Activated naive CD8-positive, alpha-beta T cell treated with anti-CD3 and anti-CD28 coated beads, Interleukin-2, amount 10 ng/mL, durations not matched to agents 7 days and 5 days (primary cell): ENCODE results near the gene SCAPER. TPM values are rescaled to one million over a fixed set of nuclear protein-coding genes. Genes with fewer than 3 reads are reported as not detected.
"Not testable (repeated sequence)": the region's sequence is repeated elsewhere in the genome, so short reads cannot be mapped to it uniquely, and the experiment has no call there.

Source experiments
- ATAC-seq: fragments of 150-1000 bp; cut with Tn5 transposase; one replicate; pipeline ENCODE4 v1.10.0; 2021; ENCODE audit warnings: low read depth, moderate library complexity
- POLR2A ChIA-PET: fragments of 350-600 bp; sonication (Branson Sonifier 250); formaldehyde crosslinking; loops from one replicate; lab custom pipeline; 2021; ENCODE audit warnings: antibody characterized with exemption; lab: Charles Lee
- DNase-seq: peaks from one replicate; pipeline ENCODE4 v3.0.0; 2021
- H3K27ac Mint-ChIP-seq: one replicate; pipeline ENCODE4 v1.8.0; 2022; ENCODE audit warnings: mild to moderate bottlenecking, mixed read lengths
- H3K27me3 Mint-ChIP-seq: one replicate; pipeline ENCODE4 v1.8.0; 2022; ENCODE audit warnings: mild to moderate bottlenecking, moderate library complexity, mixed read lengths
- H3K36me3 Mint-ChIP-seq: one replicate; pipeline ENCODE4 v1.8.0; 2021; ENCODE audit warnings: mild to moderate bottlenecking, mixed read lengths
- H3K4me1 Mint-ChIP-seq: one replicate; pipeline ENCODE4 v1.8.0; 2021; ENCODE audit warnings: mixed read lengths
- H3K4me3 Mint-ChIP-seq: one replicate; pipeline ENCODE4 v1.8.0; 2022; ENCODE audit warnings: mild to moderate bottlenecking, moderate library complexity, mixed read lengths
- H3K9me3 Mint-ChIP-seq: one replicate; pipeline ENCODE4 v1.8.0; 2021; ENCODE audit warnings: mixed read lengths
- total RNA-seq, 2 experiments: library from RNA; stranded (reverse); gene quantifications; one replicate each; pipeline ENCODE4 v1.2.3, GENCODE V29; 2021

The SCAPER gene
- total RNA-seq, 2 experiments from 2014 or later: 38.0 to 44.8 TPM

DNA sequence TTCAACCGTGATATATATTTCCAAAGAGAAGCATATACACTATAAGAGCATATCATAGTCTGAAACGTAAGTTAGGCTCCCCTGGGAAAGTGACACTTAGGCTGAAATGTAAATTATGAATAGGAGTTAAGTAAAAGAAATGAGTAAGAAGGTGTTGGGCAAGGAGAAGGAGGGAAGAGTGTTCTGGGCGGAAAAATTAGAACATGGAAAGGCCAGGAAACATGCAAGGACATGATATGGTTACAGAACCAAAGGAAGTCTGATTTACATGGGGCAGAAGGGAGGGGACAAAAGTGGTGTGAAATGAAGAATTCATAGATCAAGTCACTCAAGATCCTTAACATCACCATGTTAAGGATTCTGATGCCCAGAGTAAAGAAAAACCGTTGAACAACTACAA lies 75.2 kb downstream of the SCAPER start:
- no peak for ATAC-seq
- H3K9me3 Mint-ChIP-seq: peaks cover 6% of the 10 kb centered on the region
- no peak for DNase-seq
- no peak overlapping the region for H3K27ac Mint-ChIP-seq
- peaks cover 26% of the 10 kb centered on the region for H3K36me3 Mint-ChIP-seq
- peaks cover 1% of the 10 kb centered on the region for H3K4me1 Mint-ChIP-seq
- no peak overlapping the region for H3K4me3 Mint-ChIP-seq
- POLR2A ChIA-PET: no interaction called here
- H3K27me3 Mint-ChIP-seq: no peaks in the 10 kb centered on the region

DNA sequence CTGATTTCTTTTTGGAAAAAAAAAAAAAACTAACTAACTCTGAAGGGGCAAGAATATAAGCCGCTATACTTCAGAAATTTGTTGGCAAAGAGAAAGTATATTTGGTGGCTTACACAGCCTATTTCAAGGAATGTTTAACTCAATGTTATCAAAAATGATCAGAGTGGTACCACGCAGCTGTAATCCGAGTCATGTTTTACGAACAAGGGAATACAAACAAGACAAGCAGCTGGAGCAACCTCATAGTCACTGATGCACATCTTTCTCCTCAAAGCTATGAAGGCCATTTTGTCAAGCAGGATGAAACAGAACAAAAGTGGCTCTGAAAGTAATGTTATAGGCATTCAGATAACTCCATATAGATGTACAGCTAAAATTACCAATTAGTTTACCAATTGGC lies 81.2 kb downstream of the SCAPER start:
- H3K9me3 Mint-ChIP-seq: no peaks in the 10 kb centered on the region
- H3K27me3 Mint-ChIP-seq: no peaks in the 10 kb centered on the region
- DNase-seq (no peak), ATAC-seq (no peak)
- H3K4me3 Mint-ChIP-seq: no peak overlapping the region
- POLR2A ChIA-PET: no interaction called here
- peaks cover 7% of the 10 kb centered on the region for H3K4me1 Mint-ChIP-seq
- H3K27ac Mint-ChIP-seq: no peak overlapping the region
- peaks cover 17% of the 10 kb centered on the region for H3K36me3 Mint-ChIP-seq

DNA sequence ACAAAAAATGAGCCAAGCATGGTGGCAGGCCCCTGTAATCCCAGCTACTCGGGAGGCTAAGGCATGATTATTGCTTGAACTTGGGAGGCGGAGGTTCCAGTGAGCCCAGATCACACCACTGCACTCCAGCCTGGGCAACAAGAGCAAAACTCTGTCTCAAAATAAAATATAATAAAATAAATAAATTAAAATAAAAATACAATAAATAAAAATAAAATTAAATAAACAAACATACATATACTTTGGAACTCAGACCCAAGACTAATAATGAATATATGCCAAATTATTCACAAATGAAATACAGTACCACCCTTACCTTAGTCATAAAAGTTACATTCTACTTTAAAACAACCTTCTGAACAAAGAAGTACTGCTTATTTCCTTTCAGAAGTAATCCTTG lies 81.8 kb downstream of the SCAPER start:
- POLR2A ChIA-PET: no interaction called here
- ATAC-seq: no peak
- peaks cover 1% of the 10 kb centered on the region for H3K9me3 Mint-ChIP-seq
- DNase-seq: no peak
- H3K4me1 Mint-ChIP-seq: peaks cover 7% of the 10 kb centered on the region
- no peaks in the 10 kb centered on the region for H3K27me3 Mint-ChIP-seq
- no peak overlapping the region for H3K27ac Mint-ChIP-seq
- H3K4me3 Mint-ChIP-seq: no peak overlapping the region
- H3K36me3 Mint-ChIP-seq: peaks cover 18% of the 10 kb centered on the region

DNA sequence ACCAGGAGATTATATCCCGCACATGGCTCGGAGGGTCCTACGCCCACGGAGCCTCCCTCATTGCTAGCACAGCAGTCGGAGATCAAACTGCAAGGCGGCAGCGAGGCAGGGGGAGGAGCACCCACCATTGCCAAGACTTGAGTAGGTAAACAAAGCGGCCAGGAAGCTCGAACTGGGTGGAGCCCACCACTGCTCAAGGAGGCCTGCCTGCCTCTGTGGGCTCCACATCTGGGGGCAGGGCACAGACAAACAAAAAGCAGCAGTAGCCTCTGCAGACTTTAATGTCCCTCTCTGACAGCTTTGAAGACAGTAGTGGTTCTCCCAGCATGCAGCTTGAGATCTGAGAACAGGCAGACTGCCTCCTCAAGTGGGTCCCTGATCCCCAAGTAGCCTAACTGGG lies 86.2 kb downstream of the SCAPER start:
- POLR2A ChIA-PET, H3K9me3 Mint-ChIP-seq, H3K4me1 Mint-ChIP-seq, H3K27me3 Mint-ChIP-seq, H3K27ac Mint-ChIP-seq, H3K4me3 Mint-ChIP-seq, ATAC-seq, DNase-seq: not testable (repeated sequence)
- H3K36me3 Mint-ChIP-seq: peaks cover 23% of the 10 kb centered on the region

DNA sequence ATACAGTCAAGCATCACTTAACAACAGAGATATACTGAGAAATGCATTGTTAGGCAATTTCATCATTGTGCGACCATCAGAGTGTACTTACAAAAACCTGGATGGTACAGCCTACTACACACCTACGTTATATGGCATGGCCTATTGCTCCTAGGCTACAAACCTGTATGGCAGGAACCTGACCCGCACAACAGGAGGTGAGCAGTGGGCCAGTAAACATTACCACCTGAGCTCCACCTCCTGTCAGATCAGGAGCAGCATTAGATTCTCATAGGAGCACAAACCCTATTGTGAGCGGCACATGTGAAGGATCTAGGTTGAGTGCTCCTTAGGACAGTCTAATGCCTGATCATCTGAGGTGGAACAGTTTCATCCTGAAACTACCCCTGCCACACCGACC lies 89.7 kb downstream of the SCAPER start:
- peaks cover 5% of the 10 kb centered on the region for H3K4me1 Mint-ChIP-seq
- no peak overlapping the region for H3K4me3 Mint-ChIP-seq
- DNase-seq (no peak), ATAC-seq (no peak)
- H3K27ac Mint-ChIP-seq: no peak overlapping the region
- H3K36me3 Mint-ChIP-seq: peaks cover 36% of the 10 kb centered on the region
- POLR2A ChIA-PET: no interaction called here
- peaks cover 12% of the 10 kb centered on the region for H3K9me3 Mint-ChIP-seq
- H3K27me3 Mint-ChIP-seq: no peaks in the 10 kb centered on the region

DNA sequence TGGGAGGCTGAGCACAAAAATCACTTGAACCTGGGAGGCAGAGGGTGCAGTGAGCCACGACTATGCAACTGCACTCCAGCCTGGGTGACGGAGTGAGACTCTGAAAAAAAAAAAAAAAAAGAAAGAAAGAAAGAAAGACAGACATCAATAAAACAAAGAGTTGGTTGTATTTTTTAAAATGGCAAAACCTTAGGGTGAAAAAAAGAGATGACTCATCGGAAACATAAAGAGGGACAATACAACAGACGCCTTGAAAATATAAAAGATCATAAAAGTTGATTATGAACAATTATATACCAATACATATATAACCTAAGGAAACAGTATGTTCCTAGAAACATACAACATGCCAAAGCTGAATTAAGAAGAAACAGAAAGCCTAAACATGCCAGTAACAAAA lies 92.8 kb downstream of the SCAPER start:
- Mint-ChIP-seq H3K4me1 (no peaks in the 10 kb centered on the region), H3K27ac (no peak overlapping the region), H3K27me3 (no peaks in the 10 kb centered on the region), H3K4me3 (no peak overlapping the region), H3K36me3 (peaks cover 23% of the 10 kb centered on the region), H3K9me3 (peaks cover 11% of the 10 kb centered on the region)
- ATAC-seq (no peak), DNase-seq (no peak)
- POLR2A ChIA-PET: no interaction called here

DNA sequence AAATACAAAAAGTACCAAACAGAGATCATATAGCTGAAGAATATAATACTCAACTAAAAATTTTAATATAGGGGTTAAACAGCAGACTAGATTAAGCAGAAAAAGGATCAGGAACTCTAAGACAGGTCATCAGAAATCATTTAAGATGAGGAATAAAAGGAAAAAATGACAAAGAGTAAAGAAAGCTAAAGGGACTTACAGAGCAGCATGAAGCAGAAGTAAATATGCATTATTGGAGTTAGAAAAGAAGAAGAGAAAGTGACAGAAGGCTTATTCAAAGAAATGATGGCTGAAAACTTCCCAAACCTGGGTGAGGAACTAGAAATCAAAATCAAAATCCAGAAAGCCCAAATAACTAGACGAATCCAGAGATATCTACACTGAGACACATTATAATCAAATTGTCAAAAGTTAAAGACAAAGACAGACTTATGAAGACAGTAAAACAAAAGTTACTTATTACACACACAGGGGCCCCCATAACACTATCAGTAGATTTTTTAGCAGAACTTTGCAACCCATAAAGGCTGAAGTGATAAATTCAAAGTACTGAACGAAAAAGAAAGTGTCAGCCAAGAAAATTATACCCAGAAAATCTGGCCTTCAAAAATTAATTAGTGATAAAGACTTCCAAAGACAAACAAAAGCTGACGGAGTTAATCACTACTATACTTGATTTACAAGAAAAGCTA lies 95.6 kb downstream of the SCAPER start:
- H3K4me1 Mint-ChIP-seq: no peaks in the 10 kb centered on the region
- no peak overlapping the region for H3K4me3 Mint-ChIP-seq
- POLR2A ChIA-PET: no interaction called here
- peaks cover 8% of the 10 kb centered on the region for H3K9me3 Mint-ChIP-seq
- no peak for ATAC-seq
- peaks cover 13% of the 10 kb centered on the region for H3K36me3 Mint-ChIP-seq
- no peaks in the 10 kb centered on the region for H3K27me3 Mint-ChIP-seq
- H3K27ac Mint-ChIP-seq: no peak overlapping the region
- no peak for DNase-seq

DNA sequence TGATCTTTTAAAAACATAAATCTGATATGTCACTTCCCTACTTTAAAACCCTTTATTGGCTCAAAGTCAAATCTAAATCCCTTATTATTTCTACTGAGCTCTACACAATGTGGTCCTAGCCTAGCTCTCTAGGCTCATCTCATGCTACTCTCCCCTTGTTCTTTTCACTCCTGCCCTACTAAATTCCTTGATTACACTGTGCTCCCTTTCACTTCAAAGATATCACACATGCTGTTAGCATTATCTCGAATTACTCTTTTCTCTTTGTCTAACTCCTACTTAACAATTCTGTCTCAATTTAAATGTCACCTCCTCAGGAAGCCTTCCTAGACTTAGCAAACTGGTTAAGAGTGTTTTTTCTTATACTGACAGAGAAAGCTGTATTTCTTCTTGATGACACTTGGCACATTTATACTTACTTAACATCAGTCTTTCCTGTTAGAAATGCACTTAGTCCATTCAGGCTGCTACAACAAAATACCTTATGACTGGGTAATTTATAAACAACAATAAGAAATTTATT lies 102.0 kb downstream of the SCAPER start:
- ATAC-seq (no peak), DNase-seq (no peak)
- H3K4me1 Mint-ChIP-seq: no peaks in the 10 kb centered on the region
- no peaks in the 10 kb centered on the region for H3K9me3 Mint-ChIP-seq
- H3K27ac Mint-ChIP-seq: peak overlapping the region; percentile 11
- no peaks in the 10 kb centered on the region for H3K27me3 Mint-ChIP-seq
- peaks cover 23% of the 10 kb centered on the region for H3K36me3 Mint-ChIP-seq
- H3K4me3 Mint-ChIP-seq: no peak overlapping the region
- POLR2A ChIA-PET: no interaction called here

DNA sequence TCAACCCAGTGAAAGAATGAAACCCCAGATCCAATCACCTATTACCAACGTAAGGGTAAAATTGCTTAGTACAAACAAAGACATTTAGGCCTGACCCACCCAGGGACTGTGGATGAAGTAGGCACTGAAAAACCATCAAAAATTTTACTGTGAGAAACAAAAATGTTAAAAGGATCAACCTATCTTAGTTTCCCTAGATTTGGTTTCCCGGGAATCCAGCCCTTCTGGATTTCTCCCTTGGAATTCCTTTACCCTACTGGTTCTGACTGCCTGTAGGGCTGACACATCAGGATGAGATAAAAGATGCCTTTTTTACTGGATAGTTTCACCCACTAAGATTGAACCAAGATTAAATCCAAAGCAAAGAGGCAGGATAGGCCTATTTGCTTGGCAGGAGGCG lies 102.7 kb downstream of the SCAPER start:
- Mint-ChIP-seq H3K27me3 (no peaks in the 10 kb centered on the region), H3K4me1 (no peaks in the 10 kb centered on the region), H3K9me3 (no peaks in the 10 kb centered on the region), H3K27ac (no peak overlapping the region), H3K4me3 (no peak overlapping the region), H3K36me3 (peaks cover 26% of the 10 kb centered on the region)
- ATAC-seq (no peak), DNase-seq (no peak)
- POLR2A ChIA-PET: no interaction called here

DNA sequence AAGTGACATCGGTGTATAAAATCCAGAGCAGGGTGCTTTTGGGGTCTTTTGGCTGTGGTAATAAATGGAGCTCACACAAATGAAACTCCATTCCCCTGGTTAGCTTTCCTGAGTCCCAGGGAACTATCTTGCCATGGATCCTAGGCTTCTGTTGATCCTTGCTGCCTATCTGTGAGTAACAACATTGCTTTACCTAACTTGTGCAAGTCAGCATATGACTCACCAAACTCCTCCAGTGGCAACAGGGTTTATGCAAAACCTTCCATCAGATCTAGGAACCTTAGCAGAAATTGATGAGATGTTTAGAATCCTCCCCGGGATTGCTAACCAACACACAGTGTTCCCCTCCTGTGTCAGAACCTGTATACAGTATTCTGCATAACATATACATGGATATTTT lies 105.4 kb downstream of the SCAPER start:
- Mint-ChIP-seq H3K27me3 (no peaks in the 10 kb centered on the region), H3K4me3 (no peak overlapping the region), H3K36me3 (peaks cover 26% of the 10 kb centered on the region), H3K9me3 (no peaks in the 10 kb centered on the region), H3K27ac (no peak overlapping the region), H3K4me1 (no peaks in the 10 kb centered on the region)
- POLR2A ChIA-PET: no interaction called here
- no peak for DNase-seq
- ATAC-seq: no peak

DNA sequence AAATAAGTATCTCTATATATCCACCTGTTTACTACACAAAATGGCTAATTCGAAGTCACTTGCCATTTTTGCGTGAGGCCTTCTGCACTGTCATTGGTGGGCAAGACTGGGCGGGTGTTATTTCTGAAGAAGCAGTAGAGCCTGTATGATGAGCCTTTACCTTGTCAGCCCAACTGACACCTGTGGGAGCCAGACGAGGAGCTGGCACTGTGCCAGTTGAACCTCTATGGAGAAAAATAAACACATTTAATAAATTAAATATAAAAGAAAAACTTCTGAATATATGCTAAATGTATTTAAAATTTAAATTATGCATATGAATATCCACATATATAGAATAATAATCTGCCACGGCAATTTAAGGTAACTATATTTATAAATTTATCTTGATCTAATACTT lies 109.9 kb downstream of the SCAPER start:
- no peak overlapping the region for H3K4me3 Mint-ChIP-seq
- H3K9me3 Mint-ChIP-seq: peaks cover 3% of the 10 kb centered on the region
- POLR2A ChIA-PET: no interaction called here
- no peak for ATAC-seq
- no peaks in the 10 kb centered on the region for H3K4me1 Mint-ChIP-seq
- H3K27me3 Mint-ChIP-seq: no peaks in the 10 kb centered on the region
- DNase-seq: no peak
- H3K36me3 Mint-ChIP-seq: peaks cover 51% of the 10 kb centered on the region
- no peak overlapping the region for H3K27ac Mint-ChIP-seq

DNA sequence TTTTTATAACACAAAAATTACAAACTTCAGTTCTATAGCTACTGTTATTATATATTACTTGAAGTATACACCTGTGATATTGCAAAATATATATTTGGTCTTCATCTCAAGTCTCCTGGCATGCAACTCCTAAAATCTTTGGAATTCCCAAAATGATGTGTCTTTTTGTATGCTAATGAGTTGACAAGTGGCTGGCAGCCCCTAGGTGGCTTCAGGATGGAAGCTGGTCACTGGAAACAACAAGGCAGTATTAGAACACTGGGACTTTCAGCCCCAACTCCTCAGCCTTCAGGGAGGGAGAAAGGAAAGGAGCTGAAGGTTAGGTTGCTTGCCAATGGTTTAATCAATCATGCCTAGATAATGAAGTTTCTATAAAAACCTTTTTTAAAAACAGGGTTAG lies 112.0 kb downstream of the SCAPER start:
- no peaks in the 10 kb centered on the region for H3K27me3 Mint-ChIP-seq
- DNase-seq: no peak
- H3K9me3 Mint-ChIP-seq: peaks cover 3% of the 10 kb centered on the region
- no peak overlapping the region for H3K4me3 Mint-ChIP-seq
- no peak for ATAC-seq
- H3K4me1 Mint-ChIP-seq: no peaks in the 10 kb centered on the region
- POLR2A ChIA-PET: no interaction called here
- H3K36me3 Mint-ChIP-seq: peaks cover 44% of the 10 kb centered on the region
- no peak overlapping the region for H3K27ac Mint-ChIP-seq

DNA sequence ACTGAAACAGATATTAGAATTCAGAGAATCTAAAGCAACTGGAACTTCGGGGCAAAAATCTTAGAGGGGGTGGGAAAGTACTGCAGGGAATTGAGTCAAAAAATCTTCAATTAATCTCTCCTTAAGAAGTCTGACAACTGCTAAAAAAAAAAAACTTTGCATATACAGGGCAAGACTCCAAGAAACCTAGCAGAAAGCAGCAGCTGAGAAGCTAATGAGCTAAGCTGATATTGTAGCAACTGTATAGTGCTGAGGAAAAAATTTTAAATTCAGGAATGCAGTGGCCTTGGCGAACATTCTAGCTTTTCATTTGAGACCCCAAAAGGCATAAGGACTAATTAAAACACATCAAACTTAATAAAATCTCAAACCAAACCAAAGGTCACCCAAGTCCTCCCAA lies 113.6 kb downstream of the SCAPER start:
- H3K4me3 Mint-ChIP-seq: no peak overlapping the region
- DNase-seq (no peak), ATAC-seq (no peak)
- H3K27ac Mint-ChIP-seq: no peak overlapping the region
- no peaks in the 10 kb centered on the region for H3K27me3 Mint-ChIP-seq
- peaks cover 3% of the 10 kb centered on the region for H3K9me3 Mint-ChIP-seq
- H3K4me1 Mint-ChIP-seq: no peaks in the 10 kb centered on the region
- H3K36me3 Mint-ChIP-seq: peaks cover 46% of the 10 kb centered on the region
- POLR2A ChIA-PET: no interaction called here

DNA sequence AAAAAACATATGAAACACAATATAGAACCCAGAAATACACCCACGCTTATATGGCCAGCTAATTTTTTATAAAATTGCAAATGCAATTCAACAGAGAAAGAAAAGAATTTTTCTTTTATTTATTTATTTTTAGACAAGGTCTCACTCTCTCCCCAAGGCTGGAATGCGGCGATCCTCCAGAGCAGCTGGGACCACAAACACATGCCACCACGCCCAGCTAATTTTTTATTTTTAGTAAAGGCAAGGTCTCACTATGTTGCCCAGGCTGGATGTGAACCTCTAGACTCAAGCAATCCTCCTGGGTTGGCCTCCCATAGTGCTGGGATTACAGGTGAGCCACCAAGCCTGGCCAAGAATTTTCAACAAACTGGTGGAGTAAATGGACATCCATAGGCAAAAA lies 117.9 kb downstream of the SCAPER start:
- POLR2A ChIA-PET: no interaction called here
- DNase-seq (no peak), ATAC-seq (no peak)
- Mint-ChIP-seq H3K4me1 (no peaks in the 10 kb centered on the region), H3K9me3 (peaks cover 7% of the 10 kb centered on the region), H3K36me3 (peaks cover 61% of the 10 kb centered on the region), H3K4me3 (no peak overlapping the region), H3K27me3 (no peaks in the 10 kb centered on the region), H3K27ac (no peak overlapping the region)
